A673 (cell line): ENCODE results near the gene PAK1. TPM values are rescaled to one million over a fixed set of nuclear protein-coding genes. Genes with fewer than 3 reads are reported as not detected.

Experiments used
- BruUV-seq: library from RNA; stranded (reverse); fragments of 400-500 nt; replicated peaks from 2 replicates; lab custom pipeline; 2021; lab: Mats Ljungman, UMichigan
- CTCF ChIA-PET: fragments of 300-600 bp; sonication (Branson Sonifier 250); formaldehyde crosslinking; loops from one replicate; lab custom pipeline; 2022; ENCODE audit warnings: antibody characterized with exemption; lab: Charles Lee
- POLR2A ChIA-PET: fragments of 300-600 bp; sonication (Branson Sonifier 250); formaldehyde crosslinking; loops from one replicate; lab custom pipeline; 2022; ENCODE audit warnings: antibody characterized with exemption; ENCODE audit not compliant: low non-redundant PET; lab: Charles Lee
- DNase-seq: peaks from one replicate; pipeline ENCODE4 v3.0.0-alpha.2; 2015; ENCODE audit warnings: low spot score
- H3K27ac ChIP-seq: fragments of 200-600 bp; sonication (generic); 2 replicates; pipeline ENCODE4 v1.5.1; 2016; ENCODE audit warnings: mixed run types, low read depth, mild to moderate bottlenecking, mixed read lengths, antibody characterized with exemption, low read length; ENCODE audit not compliant: poor library complexity, severe bottlenecking
- H3K27me3 ChIP-seq: fragments of 200-600 bp; sonication (generic); replicated peaks from 2 replicates; pipeline ENCODE4 v1.6.1; 2017; ENCODE audit warnings: mixed run types, low read depth, mild to moderate bottlenecking, mixed read lengths, antibody characterized with exemption, low read length; ENCODE audit not compliant: insufficient read depth, poor library complexity
- H3K36me3 ChIP-seq: fragments of 200-600 bp; sonication (generic); 2 replicates; pipeline ENCODE4 v1.6.1; 2016; ENCODE audit warnings: mixed run types, mild to moderate bottlenecking, mixed read lengths, antibody characterized with exemption, low read length; ENCODE audit not compliant: insufficient read depth, poor library complexity, severe bottlenecking
- H3K4me1 ChIP-seq: fragments of 200-600 bp; sonication (generic); 2 replicates; pipeline ENCODE4 v1.6.1; 2017; ENCODE audit warnings: mixed run types, mild to moderate bottlenecking, mixed read lengths, antibody characterized with exemption, low read length; ENCODE audit not compliant: insufficient read depth, poor library complexity, severe bottlenecking
- H3K4me3 ChIP-seq: fragments of 200-600 bp; sonication (generic); 2 replicates; pipeline ENCODE4 v1.5.1; 2016; ENCODE audit warnings: low read depth, mixed run types, mild to moderate bottlenecking, mixed read lengths, low read length; ENCODE audit not compliant: poor library complexity, severe bottlenecking
- H3K9me3 ChIP-seq: fragments of 200-600 bp; sonication (generic); 2 replicates; pipeline ENCODE4 v1.6.1; 2016; ENCODE audit warnings: mixed run types, low read depth, mild to moderate bottlenecking, mixed read lengths, antibody characterized with exemption, low read length; ENCODE audit not compliant: poor library complexity, severe bottlenecking
- EZH2 ChIP-seq: fragments of 200-600 bp; sonication (generic); IDR thresholded peaks from 2 replicates; pipeline ENCODE4 v1.6.1; 2017; ENCODE audit warnings: borderline replicate concordance, low read depth, mild to moderate bottlenecking, mixed read lengths, antibody characterized with exemption, low read length; ENCODE audit not compliant: poor library complexity, severe bottlenecking
- intact Hi-C: fragments of 100-400 bp; cut with micrococcal nuclease; formaldehyde crosslinking; loops from one replicate; pipeline ENCODE4 v1.10.0; 2022; ENCODE audit not compliant: unreplicated experiment
- total RNA-seq: library from RNA; stranded (reverse); gene quantifications from 2 replicates; pipeline ENCODE4 v1.2.3, GENCODE V29; 2021
- TF ChIP-seq, protein P1 (sequence below): fragments of 300-800, 200-600 bp; sonication (generic); conservative IDR thresholded peaks from 2 replicates; pipeline ENCODE4 v1.5.1; 2017; ENCODE audit warnings: low read depth, mild to moderate bottlenecking, antibody characterized with exemption, low read length, moderate library complexity, mixed read lengths

PAK1 gene
- total RNA-seq, 1 experiment from 2014 or later = 44.2 TPM

DNA sequence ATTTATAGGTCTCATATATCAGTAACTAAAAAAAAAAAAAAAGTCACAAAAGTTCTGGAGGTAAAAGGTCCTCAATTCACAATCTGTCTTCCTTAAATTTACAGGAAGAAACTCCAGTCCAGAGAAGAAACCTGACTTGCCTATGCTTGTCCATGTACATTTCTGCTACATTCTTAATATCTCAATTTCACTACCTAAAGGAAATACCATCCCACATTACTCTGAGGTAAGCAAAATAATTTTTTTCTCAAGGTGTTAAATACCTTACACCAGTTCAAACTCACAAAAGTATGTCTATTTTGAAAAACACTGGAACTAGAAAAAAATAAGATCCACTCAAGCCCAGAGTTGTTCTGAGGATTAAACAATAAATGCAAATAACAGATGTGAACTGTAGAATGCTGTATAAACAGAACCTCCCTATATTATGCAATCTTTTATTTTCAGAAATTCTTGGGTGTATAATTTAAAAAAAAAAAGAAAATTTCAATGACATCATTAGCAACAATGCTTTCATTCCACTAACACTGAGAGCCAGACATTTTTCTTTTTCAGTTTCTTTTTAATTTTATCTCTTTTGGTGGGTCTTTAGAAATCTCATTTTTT is 122.5 kb downstream of the PAK1 start:
- Histone ChIP-seq H3K9me3 (no peaks in the 10 kb centered on the region), H3K27ac (no peak overlapping the region), H3K27me3 (no peaks in the 10 kb centered on the region), H3K4me3 (no peak overlapping the region), H3K4me1 (no peaks in the 10 kb centered on the region), H3K36me3 (no peaks in the 10 kb centered on the region)
- no peak for DNase-seq
- CTCF ChIA-PET = no interaction called here
- TF ChIP-seq, protein P1, sequence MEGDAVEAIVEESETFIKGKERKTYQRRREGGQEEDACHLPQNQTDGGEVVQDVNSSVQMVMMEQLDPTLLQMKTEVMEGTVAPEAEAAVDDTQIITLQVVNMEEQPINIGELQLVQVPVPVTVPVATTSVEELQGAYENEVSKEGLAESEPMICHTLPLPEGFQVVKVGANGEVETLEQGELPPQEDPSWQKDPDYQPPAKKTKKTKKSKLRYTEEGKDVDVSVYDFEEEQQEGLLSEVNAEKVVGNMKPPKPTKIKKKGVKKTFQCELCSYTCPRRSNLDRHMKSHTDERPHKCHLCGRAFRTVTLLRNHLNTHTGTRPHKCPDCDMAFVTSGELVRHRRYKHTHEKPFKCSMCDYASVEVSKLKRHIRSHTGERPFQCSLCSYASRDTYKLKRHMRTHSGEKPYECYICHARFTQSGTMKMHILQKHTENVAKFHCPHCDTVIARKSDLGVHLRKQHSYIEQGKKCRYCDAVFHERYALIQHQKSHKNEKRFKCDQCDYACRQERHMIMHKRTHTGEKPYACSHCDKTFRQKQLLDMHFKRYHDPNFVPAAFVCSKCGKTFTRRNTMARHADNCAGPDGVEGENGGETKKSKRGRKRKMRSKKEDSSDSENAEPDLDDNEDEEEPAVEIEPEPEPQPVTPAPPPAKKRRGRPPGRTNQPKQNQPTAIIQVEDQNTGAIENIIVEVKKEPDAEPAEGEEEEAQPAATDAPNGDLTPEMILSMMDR = no peak
- TF ChIP-seq EZH2 = no peak
- intact Hi-C loops = no loop called here
- BruUV-seq = no TSS peak
- POLR2A ChIA-PET = no interaction called here

- no peak for TF ChIP-seq EZH2
- TF ChIP-seq, protein P1 = no peak
- Histone ChIP-seq H3K27me3 (no peaks in the 10 kb centered on the region), H3K4me3 (no peak overlapping the region), H3K9me3 (no peaks in the 10 kb centered on the region), H3K4me1 (no peaks in the 10 kb centered on the region), H3K27ac (no peak overlapping the region), H3K36me3 (no peaks in the 10 kb centered on the region)
- DNase-seq = no peak
- ChIA-PET CTCF (no interaction called here), POLR2A (interaction anchor here (0.7 kb wide), 1 partner anchor 88 kb away, joined by 5 read pairs; no protein-coding TSS in a partner anchor)
- no TSS peak for BruUV-seq
- intact Hi-C loops = no loop called here
Measured at GRCh38 chr11:77347948-77348347, 125.9 kb downstream of the PAK1 start.

GRCh38 chr11:77346906-77347603 is 126.8 kb downstream of the PAK1 start:
- CTCF ChIA-PET = no interaction called here
- no TSS peak for BruUV-seq
- Histone ChIP-seq H3K27me3 (no peaks in the 10 kb centered on the region), H3K9me3 (no peaks in the 10 kb centered on the region), H3K27ac (no peak overlapping the region), H3K36me3 (no peaks in the 10 kb centered on the region), H3K4me3 (no peak overlapping the region), H3K4me1 (no peaks in the 10 kb centered on the region)
- intact Hi-C loops = no loop called here
- POLR2A ChIA-PET = no interaction called here
- TF ChIP-seq, protein P1 = no peak
- no peak for TF ChIP-seq EZH2
- peak; percentile 84 for DNase-seq
